Neutrophil (primary cell): Measurements from ENCODE around the gene CREB5.
"Not testable (repeated sequence)": the region's sequence is repeated elsewhere in the genome, so short reads cannot be mapped to it uniquely, and the experiment has no call there.

Experiments used
- H3K27ac ChIP-seq: fragments of 200-600 bp; sonication (generic); 2 replicates; pipeline ENCODE4 v1.5.1; 2016; ENCODE audit warnings: mild to moderate bottlenecking, moderate library complexity
- H3K27me3 ChIP-seq: fragments of 200-600 bp; sonication (generic); 2 replicates; pipeline ENCODE4 v1.6.0; 2016; ENCODE audit warnings: mild to moderate bottlenecking
- H3K36me3 ChIP-seq: fragments of 200-600 bp; sonication (generic); 2 replicates; pipeline ENCODE4 v1.5.1; 2017
- H3K4me1 ChIP-seq, 2 experiments: fragments of 200-600 bp in 1 of 2; sonication (generic) in 1 of 2; 1 replicate in 1 of 2; 2 replicates in 1 of 2; pipeline versions ENCODE4 v1.5.1 to v1.6.1; 2013 to 2016; ENCODE audit warnings: low read depth in 1 of 2, low read length in 1 of 2, mild to moderate bottlenecking in 1 of 2, moderate library complexity in 1 of 2; ENCODE audit not compliant: control insufficient read depth in 1 of 2, insufficient read depth in 1 of 2
- H3K4me3 ChIP-seq, 2 experiments: fragments of 200-600 bp in 1 of 2; sonication (generic) in 1 of 2; 1 replicate in 1 of 2; 2 replicates in 1 of 2; pipeline ENCODE4 v1.5.1; 2013 to 2016; ENCODE audit warnings: low read depth in 1 of 2, low read length in 1 of 2, mild to moderate bottlenecking in 1 of 2, moderate library complexity in 1 of 2
- H3K9me3 ChIP-seq: fragments of 200-600 bp; sonication (generic); 2 replicates; pipeline ENCODE4 v1.5.1; 2016
- TF ChIP-seq, protein P1 (sequence below): fragments of 200-600 bp; sonication (generic); IDR thresholded peaks from 2 replicates; pipeline ENCODE4 v1.5.1; 2016; ENCODE audit warnings: antibody characterized with exemption

CREB5 gene

DNA sequence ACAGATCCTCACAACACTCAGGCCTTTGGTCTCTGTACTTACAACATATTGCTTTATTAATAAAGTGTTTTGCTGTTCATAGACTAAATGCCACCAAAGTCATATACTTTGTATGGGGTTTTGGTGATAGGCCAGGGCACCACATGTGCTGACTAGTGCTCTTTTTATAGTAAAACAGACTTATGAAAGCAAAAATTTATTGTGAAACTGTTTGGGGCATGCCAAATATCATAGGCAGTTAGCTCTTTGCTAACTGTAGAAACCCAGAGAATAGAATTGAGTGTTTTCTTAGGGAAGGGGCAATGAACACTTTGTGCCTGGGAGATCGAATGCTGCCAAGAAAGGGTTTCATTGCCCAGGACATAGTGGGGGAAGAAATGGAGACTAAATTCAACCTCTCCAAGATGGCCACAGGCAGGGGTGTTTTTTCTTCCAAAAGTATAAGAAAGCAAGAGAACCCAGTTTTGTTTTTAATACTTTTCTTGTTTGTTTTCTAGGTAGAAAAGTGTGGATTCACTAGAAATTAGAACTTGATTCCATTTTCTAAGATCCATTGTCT, 403.1 kb downstream of the CREB5 start:
- Histone ChIP-seq H3K4me1 (no peaks in the 10 kb centered on the region), H3K4me3 (no peak overlapping the region), H3K36me3 (peaks cover 81% of the 10 kb centered on the region), H3K27me3 (no peaks in the 10 kb centered on the region), H3K9me3 (no peaks in the 10 kb centered on the region), H3K27ac (peak overlapping the region; percentile 3)
- TF ChIP-seq, protein P1, sequence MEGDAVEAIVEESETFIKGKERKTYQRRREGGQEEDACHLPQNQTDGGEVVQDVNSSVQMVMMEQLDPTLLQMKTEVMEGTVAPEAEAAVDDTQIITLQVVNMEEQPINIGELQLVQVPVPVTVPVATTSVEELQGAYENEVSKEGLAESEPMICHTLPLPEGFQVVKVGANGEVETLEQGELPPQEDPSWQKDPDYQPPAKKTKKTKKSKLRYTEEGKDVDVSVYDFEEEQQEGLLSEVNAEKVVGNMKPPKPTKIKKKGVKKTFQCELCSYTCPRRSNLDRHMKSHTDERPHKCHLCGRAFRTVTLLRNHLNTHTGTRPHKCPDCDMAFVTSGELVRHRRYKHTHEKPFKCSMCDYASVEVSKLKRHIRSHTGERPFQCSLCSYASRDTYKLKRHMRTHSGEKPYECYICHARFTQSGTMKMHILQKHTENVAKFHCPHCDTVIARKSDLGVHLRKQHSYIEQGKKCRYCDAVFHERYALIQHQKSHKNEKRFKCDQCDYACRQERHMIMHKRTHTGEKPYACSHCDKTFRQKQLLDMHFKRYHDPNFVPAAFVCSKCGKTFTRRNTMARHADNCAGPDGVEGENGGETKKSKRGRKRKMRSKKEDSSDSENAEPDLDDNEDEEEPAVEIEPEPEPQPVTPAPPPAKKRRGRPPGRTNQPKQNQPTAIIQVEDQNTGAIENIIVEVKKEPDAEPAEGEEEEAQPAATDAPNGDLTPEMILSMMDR = no peak

DNA sequence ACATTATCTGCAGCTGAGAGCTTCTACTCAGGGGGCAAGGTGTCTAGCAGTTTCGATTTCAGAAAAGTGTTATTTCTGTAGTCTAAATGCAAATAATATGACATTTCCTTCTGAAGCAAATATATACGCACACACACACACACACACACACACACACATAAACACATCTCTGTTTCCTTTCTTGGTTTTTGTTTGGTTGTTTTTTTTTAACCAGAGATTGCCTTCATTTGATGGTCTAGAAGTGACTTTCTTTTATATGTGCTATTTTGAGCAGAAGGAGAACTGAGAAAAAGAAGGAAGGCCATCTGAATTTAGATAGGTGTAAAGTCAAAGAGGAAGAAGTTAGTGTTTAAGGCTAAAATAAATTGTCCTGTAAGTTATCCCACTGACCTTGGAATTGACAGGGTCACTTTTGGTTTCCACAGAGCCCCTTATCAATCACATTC, 403.6 kb downstream of the CREB5 start:
- Histone ChIP-seq H3K27me3 (no peaks in the 10 kb centered on the region), H3K27ac (peak overlapping the region; percentile 3), H3K4me1 (no peaks in the 10 kb centered on the region), H3K9me3 (no peaks in the 10 kb centered on the region), H3K36me3 (peaks cover 81% of the 10 kb centered on the region), H3K4me3 (no peak overlapping the region)
- TF ChIP-seq, protein P1 = no peak

DNA sequence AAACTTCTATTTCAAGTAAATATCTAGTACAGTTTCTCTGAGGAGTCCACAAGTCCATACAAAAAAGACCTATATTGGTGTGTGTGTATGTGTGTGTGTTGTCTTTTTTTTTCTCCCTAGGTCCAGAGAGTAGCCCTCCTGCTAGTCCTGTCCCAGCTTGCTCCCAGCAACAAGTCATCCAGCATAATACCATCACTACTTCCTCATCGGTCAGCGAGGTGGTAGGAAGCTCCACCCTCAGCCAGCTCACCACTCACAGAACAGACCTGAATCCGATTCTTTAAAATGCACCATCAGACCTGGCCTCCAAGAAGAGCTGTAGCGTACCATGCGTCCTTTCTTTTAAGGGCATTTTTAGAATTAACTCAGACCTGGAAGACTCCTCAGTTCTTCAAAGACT, 406.7 kb downstream of the CREB5 start:
- Histone ChIP-seq H3K36me3 (peaks cover 70% of the 10 kb centered on the region), H3K4me3 (no peak overlapping the region), H3K27me3 (no peaks in the 10 kb centered on the region)

DNA sequence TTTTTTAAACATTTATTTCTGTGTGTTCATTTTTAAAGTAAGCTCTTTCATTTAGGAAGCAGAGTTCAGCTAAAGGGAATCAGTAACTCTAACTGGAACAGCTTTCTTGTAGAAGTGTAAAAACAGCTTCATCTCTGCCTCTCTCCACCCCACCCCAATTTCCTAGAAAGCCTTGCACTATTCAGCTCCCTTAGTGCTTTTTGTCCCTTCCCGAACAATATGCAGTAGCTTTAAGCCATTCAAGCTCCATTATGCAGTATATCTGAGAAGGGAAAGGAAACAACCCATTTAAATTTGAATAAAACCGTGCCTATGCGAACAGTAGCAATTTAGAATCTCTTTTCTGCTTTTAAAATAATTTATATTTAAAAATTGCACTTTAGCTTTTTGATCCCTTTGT, 411.3 kb downstream of the CREB5 start:
- TF ChIP-seq, protein P1 = no peak
- Histone ChIP-seq H3K27ac (no peak overlapping the region), H3K4me3 (no peak overlapping the region), H3K9me3 (no peaks in the 10 kb centered on the region), H3K27me3 (no peaks in the 10 kb centered on the region), H3K4me1 (no peaks in the 10 kb centered on the region), H3K36me3 (peaks cover 37% of the 10 kb centered on the region)

More for the DNA sequence above, 406.7 kb downstream of the CREB5 start:
- Histone ChIP-seq H3K4me1 (no peaks in the 10 kb centered on the region), H3K9me3 (no peaks in the 10 kb centered on the region), H3K27ac (no peak overlapping the region)
- TF ChIP-seq, protein P1 = no peak

DNA sequence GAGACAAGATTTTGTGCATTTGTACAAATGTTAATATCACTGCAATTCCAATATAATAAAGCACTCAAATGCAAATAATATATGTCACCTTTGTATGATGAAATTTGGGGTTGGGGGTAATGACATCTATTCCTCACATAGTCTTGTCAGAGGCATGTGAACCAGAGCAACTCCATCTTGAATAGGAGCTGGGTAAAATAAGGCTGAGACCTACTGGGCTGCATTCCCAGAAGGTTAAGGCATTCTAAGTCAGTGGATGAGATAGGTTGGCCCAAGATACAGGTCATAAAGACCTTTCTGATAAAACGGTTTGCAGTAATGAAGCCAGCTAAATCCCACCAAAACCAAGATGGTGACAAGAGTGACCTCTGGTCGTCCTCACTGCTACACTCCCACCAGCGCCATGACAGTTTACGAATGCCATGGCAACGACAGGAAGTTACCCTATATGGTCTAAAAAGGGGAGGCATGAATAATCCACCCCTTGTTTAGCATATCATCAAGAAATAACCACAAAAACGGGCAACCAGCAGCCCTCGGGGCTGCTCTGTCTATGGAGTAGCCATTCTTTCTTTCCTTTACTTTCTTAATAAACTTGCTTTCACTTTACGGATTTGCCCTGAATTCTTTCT, 413.6 kb downstream of the CREB5 start:
- peaks cover 14% of the 10 kb centered on the region for H3K36me3 ChIP-seq
- H3K27me3 ChIP-seq, H3K4me3 ChIP-seq, H3K27ac ChIP-seq, H3K4me1 ChIP-seq, H3K9me3 ChIP-seq: not testable (repeated sequence)

DNA sequence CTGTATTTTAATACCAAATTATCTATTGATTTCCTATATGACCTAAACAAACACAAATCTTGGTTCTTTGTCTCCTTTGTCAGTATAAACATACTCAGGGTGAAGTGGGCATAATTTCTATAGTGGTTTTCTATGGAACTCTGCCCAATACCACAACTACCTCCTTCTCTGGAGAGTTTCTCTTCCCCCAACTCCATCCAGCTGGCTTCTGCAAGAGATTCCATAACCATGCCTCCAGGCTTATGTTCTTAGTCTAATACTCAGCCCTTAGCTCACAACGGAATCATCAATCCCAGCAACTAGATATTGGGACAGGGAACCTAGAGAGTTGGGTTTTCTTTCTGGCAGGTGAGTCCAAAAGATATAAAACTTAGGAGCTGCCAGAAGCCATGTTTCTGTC, 418.5 kb downstream of the CREB5 start:
- Histone ChIP-seq H3K36me3 (no peaks in the 10 kb centered on the region), H3K4me1 (no peaks in the 10 kb centered on the region), H3K27ac (no peak overlapping the region), H3K9me3 (no peaks in the 10 kb centered on the region), H3K27me3 (no peaks in the 10 kb centered on the region), H3K4me3 (no peak overlapping the region)
- TF ChIP-seq, protein P1 = no peak
